HEK293 (cell line): ENCODE measurements around the gene HSPA4L.
A peak's percentile ranks its signal among the peaks of the same experiment; 100 is the strongest.

Experiments used
- CTCF ChIA-PET: fragments of 350-600 bp; formaldehyde crosslinking; extraction: SDS; loops from one replicate; lab custom pipeline; 2021; ENCODE audit warnings: antibody characterized with exemption; lab: Yijun Ruan, JAX
- POLR2A ChIA-PET: fragments of 300-600 bp; formaldehyde crosslinking; extraction: SDS; loops from one replicate; lab custom pipeline; 2020; ENCODE audit warnings: antibody characterized with exemption, inconsistent platforms; lab: Yijun Ruan, JAX
- H3K27ac ChIP-seq: fragments of 200-500 bp; sonication (Bioruptor generic); 2 replicates; pipeline ENCODE4 v1.5.1; 2014; ENCODE audit warnings: low read depth, low read length, control low read depth, inconsistent platforms; ENCODE audit errors: extremely low read depth
- H3K36me3 ChIP-seq, 2 experiments: fragments of 200-500 bp in 1 of 2; sonication (Bioruptor generic) in 1 of 2; 1 replicate in 1 of 2; 2 replicates in 1 of 2; pipeline ENCODE4 v1.5.1; 2014 to 2017; ENCODE audit warnings: inconsistent platforms in 2 of 2, low read length in 2 of 2; ENCODE audit not compliant: control insufficient read depth in 2 of 2, insufficient read depth in 1 of 2
- H3K4me1 ChIP-seq: fragments of 200-500 bp; sonication (Bioruptor generic); 2 replicates; pipeline ENCODE4 v1.5.1; 2014; ENCODE audit warnings: mild to moderate bottlenecking, low read length, inconsistent platforms; ENCODE audit not compliant: control insufficient read depth, insufficient read depth
- H3K4me3 ChIP-seq: 2 replicates; pipeline ENCODE4 v1.5.1; 2011; ENCODE audit warnings: low read depth, mild to moderate bottlenecking, control low read depth, low read length, moderate library complexity
- H3K9me3 ChIP-seq: fragments of 200-500 bp; sonication (Bioruptor generic); 2 replicates; pipeline ENCODE4 v1.5.1; 2014; ENCODE audit warnings: low read depth, low read length, inconsistent platforms; ENCODE audit not compliant: control insufficient read depth, insufficient read depth
- MYNN ChIP-seq: fragments of 450-650 bp; formaldehyde crosslinking; IDR thresholded peaks from 2 replicates; pipeline ENCODE4 v1.5.1; 2016; ENCODE audit warnings: missing biosample characterization, missing genetic modification characterization, borderline replicate concordance
- ZEB2 ChIP-seq: fragments of 450-650 bp; formaldehyde crosslinking; IDR thresholded peaks from 2 replicates; pipeline ENCODE4 v1.5.1; 2016; ENCODE audit warnings: missing biosample characterization, missing genetic modification characterization
- ZNF10 ChIP-seq: fragments of 450-650 bp; formaldehyde crosslinking; IDR thresholded peaks from 2 replicates; pipeline ENCODE4 v1.5.1; 2017; ENCODE audit warnings: missing biosample characterization, missing genetic modification characterization
- ZNF121 ChIP-seq: fragments of 450-650 bp; formaldehyde crosslinking; IDR thresholded peaks from 2 replicates; pipeline ENCODE4 v1.5.1; 2016; ENCODE audit warnings: missing biosample characterization, missing genetic modification characterization
- ZNF16 ChIP-seq: fragments of 450-650 bp; formaldehyde crosslinking; IDR thresholded peaks from 2 replicates; pipeline ENCODE4 v1.5.1; 2016; ENCODE audit warnings: low read depth, missing biosample characterization, missing genetic modification characterization
- ZNF174 ChIP-seq: fragments of 450-650 bp; formaldehyde crosslinking; IDR thresholded peaks from 2 replicates; pipeline ENCODE4 v1.5.0; 2017; ENCODE audit warnings: missing biosample characterization, mild to moderate bottlenecking, missing genetic modification characterization
- ZNF324 ChIP-seq: fragments of 450-650 bp; formaldehyde crosslinking; IDR thresholded peaks from 2 replicates; pipeline ENCODE4 v1.5.1; 2016; ENCODE audit warnings: missing biosample characterization, missing genetic modification characterization
- ZNF350 ChIP-seq: fragments of 450-650 bp; formaldehyde crosslinking; IDR thresholded peaks from 2 replicates; pipeline ENCODE4 v1.5.0; 2017; ENCODE audit warnings: missing biosample characterization, mild to moderate bottlenecking, missing genetic modification characterization
- ZNF416 ChIP-seq: fragments of 450-650 bp; formaldehyde crosslinking; IDR thresholded peaks from 2 replicates; pipeline ENCODE4 v1.5.1; 2016; ENCODE audit warnings: missing biosample characterization, missing genetic modification characterization
- ZNF433 ChIP-seq: fragments of 450-650 bp; formaldehyde crosslinking; IDR thresholded peaks from 2 replicates; pipeline ENCODE4 v1.5.1; 2016; ENCODE audit warnings: missing biosample characterization, missing genetic modification characterization, low read depth
- ZNF521 ChIP-seq: fragments of 450-650 bp; formaldehyde crosslinking; IDR thresholded peaks from 2 replicates; pipeline ENCODE4 v1.5.1; 2017; ENCODE audit warnings: missing biosample characterization, mild to moderate bottlenecking, missing genetic modification characterization
- ZNF843 ChIP-seq: fragments of 450-650 bp; formaldehyde crosslinking; IDR thresholded peaks from 2 replicates; pipeline ENCODE4 v1.5.1; 2016; ENCODE audit warnings: missing biosample characterization, missing genetic modification characterization
- ZSCAN16 ChIP-seq: fragments of 450-650 bp; formaldehyde crosslinking; IDR thresholded peaks from 2 replicates; pipeline ENCODE4 v1.5.1; 2016; ENCODE audit warnings: missing biosample characterization, missing genetic modification characterization
- TF ChIP-seq, protein P1 (sequence below): fragments of 450-650 bp; formaldehyde crosslinking; IDR thresholded peaks from 2 replicates; pipeline ENCODE4 v1.5.1; 2016; ENCODE audit warnings: missing biosample characterization, missing genetic modification characterization
- TF ChIP-seq, protein P2 (sequence below): fragments of 450-650 bp; formaldehyde crosslinking; IDR thresholded peaks from 2 replicates; pipeline ENCODE4 v1.5.1; 2016; ENCODE audit warnings: missing biosample characterization, missing genetic modification characterization, borderline replicate concordance
- TF ChIP-seq, protein P3 (sequence below): fragments of 450-650 bp; IDR thresholded peaks from 2 replicates; pipeline ENCODE4 v1.5.1; 2018; ENCODE audit warnings: missing biosample characterization, mild to moderate bottlenecking, missing genetic modification characterization
- TF ChIP-seq, protein P4 (sequence below): fragments of 450-650 bp; formaldehyde crosslinking; IDR thresholded peaks from 2 replicates; pipeline ENCODE4 v1.5.1; 2017; ENCODE audit warnings: missing biosample characterization, missing genetic modification characterization

Gene HSPA4L

DNA sequence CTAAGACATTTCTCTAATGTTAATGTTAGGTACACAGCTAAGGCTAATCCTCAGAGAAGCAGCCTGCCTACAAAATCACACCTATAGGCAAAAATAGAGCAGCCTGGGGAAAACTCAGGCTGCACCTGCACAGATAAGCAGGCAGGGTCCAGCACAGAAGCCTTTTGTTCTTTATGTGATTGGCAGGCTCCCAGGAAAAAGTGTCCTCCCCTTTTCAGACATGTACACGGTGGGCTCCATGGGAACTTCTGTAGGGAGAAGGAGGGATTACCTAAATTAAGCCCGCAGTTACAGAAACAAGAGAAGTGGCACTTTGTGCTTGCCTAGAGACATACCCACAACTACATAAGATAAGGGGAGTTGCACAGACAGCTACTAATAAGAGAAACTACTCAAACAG lies 4.0 kb upstream of the HSPA4L start:
- Histone ChIP-seq H3K4me3 (no peak overlapping the region), H3K27ac (no peak overlapping the region), H3K36me3 (no peaks in the 10 kb centered on the region), H3K9me3 (no peaks in the 10 kb centered on the region), H3K4me1 (peaks cover 2% of the 10 kb centered on the region; the same call in 1 of the 2 replicates)
- ChIA-PET POLR2A (no interaction called here), CTCF (no interaction called here)
- TF ChIP-seq ZNF324 (tag by site-specific recombination) (no peak), ZNF121 (tag by site-specific recombination) (no peak), MYNN (no peak), ZNF174 (tag by site-specific recombination) (no peak)
- TF ChIP-seq, protein P1, sequence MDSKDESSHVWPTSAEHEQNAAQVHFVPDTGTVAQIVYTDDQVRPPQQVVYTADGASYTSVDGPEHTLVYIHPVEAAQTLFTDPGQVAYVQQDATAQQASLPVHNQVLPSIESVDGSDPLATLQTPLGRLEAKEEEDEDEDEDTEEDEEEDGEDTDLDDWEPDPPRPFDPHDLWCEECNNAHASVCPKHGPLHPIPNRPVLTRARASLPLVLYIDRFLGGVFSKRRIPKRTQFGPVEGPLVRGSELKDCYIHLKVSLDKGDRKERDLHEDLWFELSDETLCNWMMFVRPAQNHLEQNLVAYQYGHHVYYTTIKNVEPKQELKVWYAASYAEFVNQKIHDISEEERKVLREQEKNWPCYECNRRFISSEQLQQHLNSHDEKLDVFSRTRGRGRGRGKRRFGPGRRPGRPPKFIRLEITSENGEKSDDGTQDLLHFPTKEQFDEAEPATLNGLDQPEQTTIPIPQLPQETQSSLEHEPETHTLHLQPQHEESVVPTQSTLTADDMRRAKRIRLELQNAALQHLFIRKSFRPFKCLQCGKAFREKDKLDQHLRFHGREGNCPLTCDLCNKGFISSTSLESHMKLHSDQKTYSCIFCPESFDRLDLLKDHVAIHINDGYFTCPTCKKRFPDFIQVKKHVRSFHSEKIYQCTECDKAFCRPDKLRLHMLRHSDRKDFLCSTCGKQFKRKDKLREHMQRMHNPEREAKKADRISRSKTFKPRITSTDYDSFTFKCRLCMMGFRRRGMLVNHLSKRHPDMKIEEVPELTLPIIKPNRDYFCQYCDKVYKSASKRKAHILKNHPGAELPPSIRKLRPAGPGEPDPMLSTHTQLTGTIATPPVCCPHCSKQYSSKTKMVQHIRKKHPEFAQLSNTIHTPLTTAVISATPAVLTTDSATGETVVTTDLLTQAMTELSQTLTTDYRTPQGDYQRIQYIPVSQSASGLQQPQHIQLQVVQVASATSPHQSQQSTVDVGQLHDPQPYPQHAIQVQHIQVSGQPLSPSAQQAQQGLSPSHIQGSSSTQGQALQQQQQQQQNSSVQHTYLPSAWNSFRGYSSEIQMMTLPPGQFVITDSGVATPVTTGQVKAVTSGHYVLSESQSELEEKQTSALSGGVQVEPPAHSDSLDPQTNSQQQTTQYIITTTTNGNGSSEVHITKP (tag by site-specific recombination) = 0 out of 2 replicates have a peak, but pooled peaks have one; percentile 35

DNA sequence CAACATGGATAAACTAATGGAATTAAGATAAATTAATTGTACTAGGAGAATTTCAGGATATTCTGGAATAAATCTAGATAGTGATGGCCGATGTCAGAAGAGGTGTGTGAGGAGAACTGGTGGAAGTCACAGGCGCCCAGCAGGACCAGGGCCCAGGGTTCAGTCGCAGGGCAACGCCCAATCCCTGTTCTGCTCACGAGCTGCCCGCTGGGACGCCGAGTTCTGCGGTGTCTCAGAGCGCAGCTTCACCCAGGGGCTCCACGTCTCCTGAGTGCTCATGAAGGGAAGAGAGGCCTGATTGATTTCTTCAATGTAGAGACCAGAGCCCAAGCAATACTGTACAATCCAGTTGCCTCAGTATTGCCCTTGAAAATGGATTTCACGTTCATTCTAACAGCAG lies 1.5 kb upstream of the HSPA4L start:
- Histone ChIP-seq H3K36me3 (no peaks in the 10 kb centered on the region), H3K27ac (no peak overlapping the region), H3K4me3 (no peak overlapping the region), H3K9me3 (no peaks in the 10 kb centered on the region), H3K4me1 (peaks cover 2% of the 10 kb centered on the region; the same call in 1 of the 2 replicates)
- TF ChIP-seq ZEB2 = no peak
- no peak for TF ChIP-seq ZNF350 (tag by site-specific recombination)
- no peak for TF ChIP-seq ZNF843 (tag by site-specific recombination)
- TF ChIP-seq, protein P2, sequence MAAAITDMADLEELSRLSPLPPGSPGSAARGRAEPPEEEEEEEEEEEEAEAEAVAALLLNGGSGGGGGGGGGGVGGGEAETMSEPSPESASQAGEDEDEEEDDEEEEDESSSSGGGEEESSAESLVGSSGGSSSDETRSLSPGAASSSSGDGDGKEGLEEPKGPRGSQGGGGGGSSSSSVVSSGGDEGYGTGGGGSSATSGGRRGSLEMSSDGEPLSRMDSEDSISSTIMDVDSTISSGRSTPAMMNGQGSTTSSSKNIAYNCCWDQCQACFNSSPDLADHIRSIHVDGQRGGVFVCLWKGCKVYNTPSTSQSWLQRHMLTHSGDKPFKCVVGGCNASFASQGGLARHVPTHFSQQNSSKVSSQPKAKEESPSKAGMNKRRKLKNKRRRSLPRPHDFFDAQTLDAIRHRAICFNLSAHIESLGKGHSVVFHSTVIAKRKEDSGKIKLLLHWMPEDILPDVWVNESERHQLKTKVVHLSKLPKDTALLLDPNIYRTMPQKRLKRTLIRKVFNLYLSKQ (tag by site-specific recombination) = no peak
- TF ChIP-seq ZNF521 (tag by site-specific recombination) = no peak
- no peak for TF ChIP-seq ZSCAN16 (tag by site-specific recombination)
- no peak for TF ChIP-seq ZNF16 (tag by site-specific recombination)
- TF ChIP-seq, protein P3, sequence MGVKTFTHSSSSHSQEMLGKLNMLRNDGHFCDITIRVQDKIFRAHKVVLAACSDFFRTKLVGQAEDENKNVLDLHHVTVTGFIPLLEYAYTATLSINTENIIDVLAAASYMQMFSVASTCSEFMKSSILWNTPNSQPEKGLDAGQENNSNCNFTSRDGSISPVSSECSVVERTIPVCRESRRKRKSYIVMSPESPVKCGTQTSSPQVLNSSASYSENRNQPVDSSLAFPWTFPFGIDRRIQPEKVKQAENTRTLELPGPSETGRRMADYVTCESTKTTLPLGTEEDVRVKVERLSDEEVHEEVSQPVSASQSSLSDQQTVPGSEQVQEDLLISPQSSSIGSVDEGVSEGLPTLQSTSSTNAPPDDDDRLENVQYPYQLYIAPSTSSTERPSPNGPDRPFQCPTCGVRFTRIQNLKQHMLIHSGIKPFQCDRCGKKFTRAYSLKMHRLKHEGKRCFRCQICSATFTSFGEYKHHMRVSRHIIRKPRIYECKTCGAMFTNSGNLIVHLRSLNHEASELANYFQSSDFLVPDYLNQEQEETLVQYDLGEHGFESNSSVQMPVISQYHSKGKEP (tag by site-specific recombination) = no peak
- TF ChIP-seq, protein P4, sequence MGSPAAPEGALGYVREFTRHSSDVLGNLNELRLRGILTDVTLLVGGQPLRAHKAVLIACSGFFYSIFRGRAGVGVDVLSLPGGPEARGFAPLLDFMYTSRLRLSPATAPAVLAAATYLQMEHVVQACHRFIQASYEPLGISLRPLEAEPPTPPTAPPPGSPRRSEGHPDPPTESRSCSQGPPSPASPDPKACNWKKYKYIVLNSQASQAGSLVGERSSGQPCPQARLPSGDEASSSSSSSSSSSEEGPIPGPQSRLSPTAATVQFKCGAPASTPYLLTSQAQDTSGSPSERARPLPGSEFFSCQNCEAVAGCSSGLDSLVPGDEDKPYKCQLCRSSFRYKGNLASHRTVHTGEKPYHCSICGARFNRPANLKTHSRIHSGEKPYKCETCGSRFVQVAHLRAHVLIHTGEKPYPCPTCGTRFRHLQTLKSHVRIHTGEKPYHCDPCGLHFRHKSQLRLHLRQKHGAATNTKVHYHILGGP (tag by site-specific recombination) = no peak
- no peak for TF ChIP-seq ZNF10
- TF ChIP-seq ZNF433 (tag by site-specific recombination) = no peak
- TF ChIP-seq ZNF416 (tag by site-specific recombination) = no peak
- POLR2A ChIA-PET = no interaction called here
- CTCF ChIA-PET = no interaction called here
